Uterus (tissue), 2 donors: ENCODE data around the gene PRDM9.

ENCODE experiments used
- POLR2A ChIP-seq, 2 donors: fragments of 450-650 bp; IDR thresholded peaks; one replicate each; pipeline ENCODE4 v1.6.1; 2016; ENCODE audit warnings: antibody characterized with exemption in 2 of 2, mild to moderate bottlenecking in 1 of 2, moderate library complexity in 1 of 2
- TF ChIP-seq, protein P1 (sequence below), 4 experiments: fragments of 200-600 bp in 2 of 4; fragments of 450-650 bp in 2 of 4; sonication (generic) in 2 of 4; IDR thresholded peaks; one replicate each; pipeline ENCODE4 v1.5.1; 2016 to 2019; ENCODE audit warnings: antibody characterized with exemption in 4 of 4, mild to moderate bottlenecking in 2 of 4, moderate library complexity in 1 of 4

DNA sequence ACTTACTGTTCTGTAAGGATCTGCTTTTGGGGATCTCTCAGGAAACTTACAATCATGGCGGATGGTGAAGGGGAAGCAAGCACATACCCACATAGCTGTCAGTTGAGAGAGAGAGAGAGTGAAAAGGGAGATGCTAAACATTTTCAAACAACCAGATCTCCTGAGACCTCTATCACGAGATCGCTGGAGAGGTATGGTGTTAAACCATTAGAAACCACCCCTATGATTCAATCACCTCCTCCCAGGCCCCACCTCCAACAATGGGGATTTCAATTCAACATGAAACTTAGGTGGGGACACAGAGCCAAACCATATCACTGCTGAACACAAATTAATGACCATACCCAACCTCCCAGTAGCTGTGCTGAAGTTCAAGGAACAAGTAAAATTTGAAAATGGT is 48.2 kb upstream of the PRDM9 start:
- no peak for TF ChIP-seq POLR2A (IDR thresholded peaks at IDR 0.05)
- TF ChIP-seq, protein P1, sequence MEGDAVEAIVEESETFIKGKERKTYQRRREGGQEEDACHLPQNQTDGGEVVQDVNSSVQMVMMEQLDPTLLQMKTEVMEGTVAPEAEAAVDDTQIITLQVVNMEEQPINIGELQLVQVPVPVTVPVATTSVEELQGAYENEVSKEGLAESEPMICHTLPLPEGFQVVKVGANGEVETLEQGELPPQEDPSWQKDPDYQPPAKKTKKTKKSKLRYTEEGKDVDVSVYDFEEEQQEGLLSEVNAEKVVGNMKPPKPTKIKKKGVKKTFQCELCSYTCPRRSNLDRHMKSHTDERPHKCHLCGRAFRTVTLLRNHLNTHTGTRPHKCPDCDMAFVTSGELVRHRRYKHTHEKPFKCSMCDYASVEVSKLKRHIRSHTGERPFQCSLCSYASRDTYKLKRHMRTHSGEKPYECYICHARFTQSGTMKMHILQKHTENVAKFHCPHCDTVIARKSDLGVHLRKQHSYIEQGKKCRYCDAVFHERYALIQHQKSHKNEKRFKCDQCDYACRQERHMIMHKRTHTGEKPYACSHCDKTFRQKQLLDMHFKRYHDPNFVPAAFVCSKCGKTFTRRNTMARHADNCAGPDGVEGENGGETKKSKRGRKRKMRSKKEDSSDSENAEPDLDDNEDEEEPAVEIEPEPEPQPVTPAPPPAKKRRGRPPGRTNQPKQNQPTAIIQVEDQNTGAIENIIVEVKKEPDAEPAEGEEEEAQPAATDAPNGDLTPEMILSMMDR (IDR thresholded peaks at IDR 0.05), result no peak
